GM12878 (cell line): ENCODE results near the gene ANKRD13D. TPM values are rescaled to one million over a fixed set of nuclear protein-coding genes. Genes with fewer than 3 reads are reported as not detected.
A peak's percentile ranks its signal among the peaks of the same experiment; 100 is the strongest.

Source experiments
- CEBPB ChIP-seq, 2 experiments: fragments of 150-350 bp in 1 of 2; IDR thresholded peaks; 2 replicates each; pipeline ENCODE4 v1.6.1; 2012 to 2014; ENCODE audit warnings: low read depth in 2 of 2, low read length in 2 of 2, borderline replicate concordance in 1 of 2, inconsistent platforms in 1 of 2
- CREB1 ChIP-seq: IDR thresholded peaks from 2 replicates; pipeline ENCODE4 v1.6.1; 2012; ENCODE audit warnings: low read depth, mild to moderate bottlenecking, inconsistent platforms
- ELK1 ChIP-seq: IDR thresholded peaks from 2 replicates; pipeline ENCODE4 v1.6.1; 2012; ENCODE audit warnings: low read depth, low read length, improper control_type of control experiment
- EP300 ChIP-seq, 2 experiments: fragments of 150-350 bp in 1 of 2; IDR thresholded peaks; 2 replicates each; pipeline ENCODE4 v1.6.1; 2011 to 2012; ENCODE audit warnings: low read depth in 2 of 2, low read length in 2 of 2, borderline replicate concordance in 1 of 2, improper control_type of control experiment in 1 of 2, inconsistent platforms in 1 of 2; ENCODE audit not compliant: control insufficient read depth in 1 of 2
- FOS ChIP-seq: IDR thresholded peaks from 3 replicates; pipeline ENCODE4 v1.6.1; 2011; ENCODE audit warnings: borderline replicate concordance; ENCODE audit not compliant: insufficient read length; ENCODE audit errors: extremely low read depth
- IKZF1 ChIP-seq: fragments of 450-650 bp; conservative IDR thresholded peaks from 2 replicates; pipeline ENCODE4 v1.6.1; 2017; ENCODE audit warnings: antibody characterized with exemption, mild to moderate bottlenecking
- JUND ChIP-seq: IDR thresholded peaks from 2 replicates; pipeline ENCODE4 v1.6.1; 2012; ENCODE audit warnings: low read depth, mild to moderate bottlenecking, low read length, improper control_type of control experiment, moderate library complexity
- MTA3 ChIP-seq: IDR thresholded peaks from 2 replicates; pipeline ENCODE4 v1.6.1; 2012; ENCODE audit warnings: low read length, inconsistent platforms, borderline replicate concordance
- MYB ChIP-seq: fragments of 150-350 bp; IDR thresholded peaks from 2 replicates; pipeline ENCODE4 v1.6.1; 2014; ENCODE audit warnings: mild to moderate bottlenecking, low read depth, low read length, borderline replicate concordance
- NR2C1 ChIP-seq: fragments of 450-650 bp; IDR thresholded peaks from 2 replicates; pipeline ENCODE4 v1.6.1; 2017; ENCODE audit warnings: antibody characterized with exemption, mild to moderate bottlenecking, moderate library complexity
- NRF1 ChIP-seq: conservative IDR thresholded peaks from 2 replicates; pipeline ENCODE4 v1.6.1; 2011; ENCODE audit warnings: mild to moderate bottlenecking, low read depth, low read length, improper control_type of control experiment
- PML ChIP-seq: IDR thresholded peaks from 2 replicates; pipeline ENCODE4 v1.6.1; 2012; ENCODE audit warnings: low read length, inconsistent platforms
- STAT3 ChIP-seq: IDR thresholded peaks from 2 replicates; pipeline ENCODE4 v1.6.1; 2011; ENCODE audit warnings: low read depth, low read length, improper control_type of control experiment
- SUZ12 ChIP-seq: fragments of 200-600 bp; sonication (generic); IDR thresholded peaks from one replicate; pipeline ENCODE4 v1.6.1; 2018; ENCODE audit warnings: antibody characterized with exemption, mild to moderate bottlenecking; ENCODE audit not compliant: unreplicated experiment
- TCF3 ChIP-seq: IDR thresholded peaks from 2 replicates; pipeline ENCODE4 v1.6.1; 2012; ENCODE audit warnings: low read depth, mild to moderate bottlenecking, low read length, borderline replicate concordance; ENCODE audit not compliant: insufficient read depth
- USF1 ChIP-seq: IDR thresholded peaks from 2 replicates; pipeline ENCODE4 v1.6.1; 2011; ENCODE audit warnings: borderline replicate concordance, low read depth, mild to moderate bottlenecking, moderate library complexity, mixed read lengths, low read length; ENCODE audit not compliant: insufficient read depth; ENCODE audit errors: extremely low read length
- USF2 ChIP-seq: IDR thresholded peaks from 2 replicates; pipeline ENCODE4 v1.6.1; 2011; ENCODE audit warnings: low read depth, low read length, improper control_type of control experiment, borderline replicate concordance
- ZNF274 ChIP-seq: IDR thresholded peaks from one replicate; pipeline ENCODE4 v1.8.0; 2011; ENCODE audit not compliant: insufficient read length, insufficient read depth
- ZNF384 ChIP-seq: IDR thresholded peaks from 2 replicates; pipeline ENCODE4 v1.6.1; 2012; ENCODE audit warnings: low read depth, mild to moderate bottlenecking, low read length, improper control_type of control experiment, borderline replicate concordance
- ZNF592 ChIP-seq: fragments of 450-650 bp; IDR thresholded peaks from 2 replicates; pipeline ENCODE4 v1.6.1; 2017; ENCODE audit warnings: mild to moderate bottlenecking, moderate library complexity
- ZSCAN29 ChIP-seq: fragments of 450-650 bp; IDR thresholded peaks from 2 replicates; pipeline ENCODE4 v1.6.1; 2017; ENCODE audit warnings: mild to moderate bottlenecking, moderate library complexity
- ZZZ3 ChIP-seq: IDR thresholded peaks from 2 replicates; pipeline ENCODE4 v1.6.1; 2011; ENCODE audit warnings: low read depth; ENCODE audit not compliant: control insufficient read depth, insufficient read length
- polyA plus RNA-seq, 11 experiments: library from polyadenylated mRNA; depleted of rRNA in 4 of 11; unstranded in 6 of 11; stranded (reverse) in 5 of 11; fragments of >200 nt; fragmentation: Nextera tagmentation in 4 of 11; fragmentation: Illumina TruSeq in 1 of 11; extraction: Ambion mirVana in 4 of 11; extraction: Trizol in 1 of 11; gene quantifications; 1 replicate in 1 of 11; 2 replicates in 10 of 11; pipeline versions ENCODE4 v1.2.1 to v1.2.3, GENCODE V29; 2011 to 2016; ENCODE audit warnings: inconsistent platforms in 2 of 11, missing spikeins in 2 of 11, low read depth in 1 of 11
- total RNA-seq, 4 experiments: library from RNA; depleted of rRNA in 3 of 4; stranded (reverse); fragments of >200 nt in 3 of 4; fragmentation: Illumina TruSeq in 1 of 4; extraction: Trizol in 1 of 4; gene quantifications; 2 replicates each; pipeline versions ENCODE4 v1.2.1 to v1.2.3, GENCODE V29; 2013 to 2021

Gene ANKRD13D
- total and polyA plus RNA-seq, 10 of the 15 experiments (the other 5 are each of a cell fraction or from before 2014, with no cell fraction given) = 2.0 to 56.2 (median 21.4) TPM

GRCh38 chr11:67288198-67288451 lies 978 bp upstream of the ANKRD13D start (continued):
- TF ChIP-seq ZZZ3 = no peak
- TF ChIP-seq TCF3 = no peak
- TF ChIP-seq SUZ12 = no peak
- TF ChIP-seq ZSCAN29 = no peak
- no peak for TF ChIP-seq JUND
- TF ChIP-seq PML = no peak
- no peak for TF ChIP-seq FOS
- TF ChIP-seq MYB = no peak
- TF ChIP-seq ELK1 = no peak
- peak; percentile 46 for TF ChIP-seq USF1
- no peak for TF ChIP-seq NR2C1
- TF ChIP-seq USF2 = no peak
- no peak for TF ChIP-seq ZNF274
- TF ChIP-seq ZNF592 = no peak
- TF ChIP-seq NRF1 = no peak
- no peak for TF ChIP-seq EP300 (IDR thresholded peaks at IDR 0.05; ENCODE audit: borderline replicate concordance in 1 of 2, control insufficient read depth in 1 of 2, low read depth in 2 of 2, low read length in 2 of 2)
- TF ChIP-seq IKZF1 = no peak
- peak; percentile 89; the same call in 1 of the 2 replicates for TF ChIP-seq MTA3
- TF ChIP-seq CREB1 = no peak
- no peak for TF ChIP-seq ZNF384
- no peak for TF ChIP-seq STAT3
- TF ChIP-seq CEBPB (IDR thresholded peaks at IDR 0.05; ENCODE audit: borderline replicate concordance in 1 of 2, low read depth in 2 of 2, low read length in 2 of 2) = no peak
